GM12872 (cell line): ENCODE data around the gene MDM4.

Source experiments
- TF ChIP-seq, protein P1 (sequence below): IDR thresholded peaks from 3 replicates; pipeline ENCODE4 v1.5.1; 2011; ENCODE audit warnings: low read depth, mild to moderate bottlenecking, low read length, moderate library complexity; ENCODE audit not compliant: insufficient read depth

Gene MDM4

DNA sequence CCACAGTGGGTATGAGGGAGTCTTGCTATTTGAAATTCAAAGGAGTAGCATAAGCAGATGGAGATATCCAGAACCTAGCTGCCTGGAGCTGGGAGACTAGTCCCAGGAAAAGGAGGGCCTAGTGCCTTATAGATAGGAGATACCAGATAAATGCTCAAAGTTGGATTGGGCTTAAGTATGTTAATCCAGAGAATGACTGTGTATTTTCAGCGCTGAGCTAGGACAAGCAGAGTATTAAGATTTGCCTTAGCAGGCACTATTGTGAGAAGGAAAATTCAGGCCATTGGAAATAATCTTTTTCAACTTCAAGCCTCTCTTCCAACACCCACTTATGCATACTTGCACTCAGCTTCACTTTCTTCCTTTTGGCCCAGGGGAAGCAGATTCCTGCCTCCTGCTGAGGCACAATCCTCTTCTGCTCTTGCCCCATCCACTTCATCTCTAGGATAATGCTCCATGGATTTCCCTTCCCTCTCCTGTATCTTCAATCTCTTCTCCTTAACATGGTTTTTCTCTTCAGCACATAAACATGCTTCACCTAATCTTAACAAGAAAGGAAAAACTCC lies 42.7 kb upstream of the MDM4 start:
- TF ChIP-seq, protein P1, sequence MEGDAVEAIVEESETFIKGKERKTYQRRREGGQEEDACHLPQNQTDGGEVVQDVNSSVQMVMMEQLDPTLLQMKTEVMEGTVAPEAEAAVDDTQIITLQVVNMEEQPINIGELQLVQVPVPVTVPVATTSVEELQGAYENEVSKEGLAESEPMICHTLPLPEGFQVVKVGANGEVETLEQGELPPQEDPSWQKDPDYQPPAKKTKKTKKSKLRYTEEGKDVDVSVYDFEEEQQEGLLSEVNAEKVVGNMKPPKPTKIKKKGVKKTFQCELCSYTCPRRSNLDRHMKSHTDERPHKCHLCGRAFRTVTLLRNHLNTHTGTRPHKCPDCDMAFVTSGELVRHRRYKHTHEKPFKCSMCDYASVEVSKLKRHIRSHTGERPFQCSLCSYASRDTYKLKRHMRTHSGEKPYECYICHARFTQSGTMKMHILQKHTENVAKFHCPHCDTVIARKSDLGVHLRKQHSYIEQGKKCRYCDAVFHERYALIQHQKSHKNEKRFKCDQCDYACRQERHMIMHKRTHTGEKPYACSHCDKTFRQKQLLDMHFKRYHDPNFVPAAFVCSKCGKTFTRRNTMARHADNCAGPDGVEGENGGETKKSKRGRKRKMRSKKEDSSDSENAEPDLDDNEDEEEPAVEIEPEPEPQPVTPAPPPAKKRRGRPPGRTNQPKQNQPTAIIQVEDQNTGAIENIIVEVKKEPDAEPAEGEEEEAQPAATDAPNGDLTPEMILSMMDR, result no peak

DNA sequence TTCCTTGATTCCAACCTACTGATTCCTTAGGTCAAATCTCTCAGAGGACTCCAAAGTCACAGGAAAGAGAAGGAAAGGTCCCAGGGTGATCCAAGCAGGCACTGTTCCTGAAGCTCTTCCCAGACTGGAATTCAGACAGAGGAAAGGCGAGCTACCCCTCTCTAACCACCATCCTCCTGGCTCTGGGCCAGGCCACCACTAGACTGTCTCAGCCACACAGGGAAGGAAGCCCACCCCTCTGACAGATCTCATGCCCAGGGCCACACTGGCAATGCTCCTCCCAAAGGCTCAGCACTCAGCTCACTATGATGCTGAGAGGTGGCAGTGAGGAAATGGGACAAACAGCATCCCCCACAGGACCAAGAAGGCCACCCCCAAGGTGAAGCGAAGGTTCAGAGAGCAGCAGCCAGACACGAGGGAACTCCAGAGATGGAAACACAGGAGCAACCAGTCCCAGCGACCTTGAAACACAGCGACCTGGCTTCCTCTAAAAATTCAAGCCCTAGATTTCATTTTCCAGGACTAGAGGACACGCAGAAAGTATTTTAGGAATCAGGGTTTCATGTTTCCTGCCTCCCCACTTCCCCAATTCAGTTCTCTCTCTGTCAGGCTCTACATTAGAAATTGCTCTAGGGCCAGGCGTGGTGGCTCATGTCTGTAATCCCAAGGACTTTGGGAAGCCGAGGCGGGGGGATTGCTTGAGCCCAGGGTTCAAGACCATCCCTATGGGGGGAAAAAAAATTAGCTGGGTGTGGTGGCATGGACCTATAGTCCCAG lies 40.4 kb upstream of the MDM4 start:
- TF ChIP-seq, protein P1, result no peak

- TF ChIP-seq, protein P1, result no peak
Observed at GRCh38 chr1:204476563-204476962, 39.6 kb upstream of the MDM4 start.

- TF ChIP-seq, protein P1, result no peak
Observed at GRCh38 chr1:204477036-204477740, 39.0 kb upstream of the MDM4 start.

- TF ChIP-seq, protein P1, result no peak
Observed at GRCh38 chr1:204478172-204478899, 37.9 kb upstream of the MDM4 start.

DNA sequence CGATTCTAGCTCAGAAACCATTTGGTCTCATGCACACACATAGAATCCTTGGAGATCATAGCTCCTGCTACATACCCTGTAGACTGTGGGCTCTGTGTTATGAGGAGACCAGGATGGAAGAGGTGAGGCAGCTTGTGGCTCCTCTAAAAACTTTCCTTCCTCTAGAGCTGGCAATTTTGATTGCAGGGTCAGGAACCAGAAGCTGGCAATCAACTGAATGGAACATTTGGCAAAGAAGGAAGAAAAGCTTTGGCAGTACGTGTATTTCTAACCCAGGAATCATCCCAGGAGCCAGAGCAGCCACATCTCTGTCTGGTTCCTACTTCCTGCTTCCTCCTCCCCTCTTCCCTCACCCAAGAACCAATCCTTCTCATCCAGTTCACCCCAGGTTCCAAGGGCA lies 37.3 kb upstream of the MDM4 start:
- TF ChIP-seq, protein P1, result no peak
